ELF-1 (cell line): ENCODE results near the gene TECPR1.

Experiments used
- DNase-seq: peaks from one replicate; pipeline ENCODE4 v3.0.0-alpha.2; 2016; ENCODE audit warnings: low read depth, low spot score

TECPR1 gene

GRCh38 chr7:98191668-98192431, 60.2 kb downstream of the TECPR1 start:
- no peak for DNase-seq

- DNase-seq, result no peak
Observed at GRCh38 chr7:98189559-98189958, 62.5 kb downstream of the TECPR1 start.

GRCh38 chr7:98187138-98187502, 64.9 kb downstream of the TECPR1 start:
- no peak for DNase-seq

GRCh38 chr7:98186452-98187137, 65.4 kb downstream of the TECPR1 start:
- DNase-seq, result no peak

GRCh38 chr7:98185101-98185500, 66.9 kb downstream of the TECPR1 start:
- no peak for DNase-seq

GRCh38 chr7:98180751-98181150, 71.3 kb downstream of the TECPR1 start:
- no peak for DNase-seq

GRCh38 chr7:98178762-98179490, 73.1 kb downstream of the TECPR1 start:
- DNase-seq, result no peak

- DNase-seq, result no peak
Observed at GRCh38 chr7:98178321-98178720, 73.7 kb downstream of the TECPR1 start.

- DNase-seq, result no peak
Observed at GRCh38 chr7:98177553-98177952, 74.5 kb downstream of the TECPR1 start.

- no peak for DNase-seq
Observed at GRCh38 chr7:98175260-98175940, 76.6 kb downstream of the TECPR1 start.

GRCh38 chr7:98174334-98175259, 77.4 kb downstream of the TECPR1 start:
- DNase-seq, result no peak

- no peak for DNase-seq
Observed at GRCh38 chr7:98171449-98171848, 80.6 kb downstream of the TECPR1 start.

- DNase-seq, result no peak
Observed at GRCh38 chr7:98170966-98171365, 81.1 kb downstream of the TECPR1 start.

- no peak for DNase-seq
Observed at GRCh38 chr7:98168904-98169621, 83.0 kb downstream of the TECPR1 start.

GRCh38 chr7:98168181-98168903, 83.7 kb downstream of the TECPR1 start:
- DNase-seq, result peak; percentile 76

- DNase-seq, result no peak
Observed at GRCh38 chr7:98167653-98168052, 84.4 kb downstream of the TECPR1 start.

GRCh38 chr7:98166668-98166970, 85.4 kb downstream of the TECPR1 start:
- no peak for DNase-seq

- DNase-seq, result peak; percentile 49
Observed at GRCh38 chr7:98165827-98166667, 86.0 kb downstream of the TECPR1 start.
